ENCODE data around the gene PRMT3.
"Not testable (repeated sequence)": the region's sequence is repeated elsewhere in the genome, so short reads cannot be mapped to it uniquely, and the experiment has no call there.

The PRMT3 gene

GRCh38 chr11:20452585-20452984 lies 65.1 kb downstream of the PRMT3 start:
- Mint-ChIP-seq H3K4me1 (peaks cover 13% of the 10 kb centered on the region), H3K4me3 (no peak overlapping the region), H3K9me3 (no peaks in the 10 kb centered on the region), H3K27me3 (no peaks in the 10 kb centered on the region), H3K36me3 (peaks cover 12% of the 10 kb centered on the region), H3K27ac (no peak overlapping the region)
- DNase-seq = no peak
- CTCF ChIA-PET = no interaction called here

- peaks cover 14% of the 10 kb centered on the region for H3K36me3 Mint-ChIP-seq
- no peaks in the 10 kb centered on the region for H3K9me3 Mint-ChIP-seq
- peaks cover 13% of the 10 kb centered on the region for H3K4me1 Mint-ChIP-seq
- CTCF ChIA-PET = no interaction called here
- H3K27ac Mint-ChIP-seq = no peak overlapping the region
- DNase-seq = no peak
- H3K27me3 Mint-ChIP-seq = no peaks in the 10 kb centered on the region
- H3K4me3 Mint-ChIP-seq = no peak overlapping the region
Observed at GRCh38 chr11:20453657-20454316, 66.3 kb downstream of the PRMT3 start.

GRCh38 chr11:20457001-20457799 lies 69.7 kb downstream of the PRMT3 start:
- Mint-ChIP-seq H3K4me1 (no peaks in the 10 kb centered on the region), H3K4me3 (no peak overlapping the region), H3K36me3 (peaks cover 16% of the 10 kb centered on the region), H3K27me3 (no peaks in the 10 kb centered on the region), H3K27ac (no peak overlapping the region), H3K9me3 (no peaks in the 10 kb centered on the region)
- CTCF ChIA-PET = no interaction called here
- DNase-seq = no peak

DNA sequence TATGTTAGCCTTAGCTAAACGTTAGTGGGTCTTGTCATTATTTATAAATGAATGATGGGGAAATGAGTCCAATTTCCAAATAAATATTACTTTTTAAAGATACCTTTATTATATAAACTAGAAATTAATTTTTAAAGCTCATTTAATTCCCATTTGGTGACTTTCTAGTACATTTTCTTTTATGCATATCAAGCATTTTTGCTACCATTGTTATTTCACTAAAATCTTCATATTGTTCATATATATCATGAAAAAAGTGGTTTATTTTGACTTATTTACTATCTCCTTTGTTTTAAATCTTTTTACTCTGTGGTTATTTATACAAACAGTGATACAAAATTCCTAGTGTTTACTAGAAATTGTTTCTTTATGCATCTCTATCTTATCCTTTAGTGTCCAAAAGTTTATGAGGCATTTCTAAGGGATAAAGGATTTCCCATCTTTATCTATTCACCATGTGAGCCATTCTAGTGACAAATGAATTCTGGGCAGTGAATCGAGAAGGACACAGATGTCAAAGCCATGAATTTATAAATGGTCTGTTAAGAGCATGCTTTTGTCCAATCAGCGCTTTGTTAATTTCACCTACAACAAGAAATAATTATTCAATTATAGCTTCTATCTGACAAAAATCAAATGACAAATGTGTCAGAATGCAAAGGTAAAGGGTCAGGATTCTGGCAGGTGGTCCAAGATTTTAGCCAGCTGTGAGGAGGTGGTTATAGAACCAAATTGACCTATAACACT lies 70.6 kb downstream of the PRMT3 start:
- DNase-seq = no peak
- H3K36me3 Mint-ChIP-seq = peaks cover 11% of the 10 kb centered on the region
- no peak overlapping the region for H3K4me3 Mint-ChIP-seq
- no peaks in the 10 kb centered on the region for H3K4me1 Mint-ChIP-seq
- CTCF ChIA-PET = no interaction called here
- no peaks in the 10 kb centered on the region for H3K27me3 Mint-ChIP-seq
- no peaks in the 10 kb centered on the region for H3K9me3 Mint-ChIP-seq
- H3K27ac Mint-ChIP-seq = no peak overlapping the region

DNA sequence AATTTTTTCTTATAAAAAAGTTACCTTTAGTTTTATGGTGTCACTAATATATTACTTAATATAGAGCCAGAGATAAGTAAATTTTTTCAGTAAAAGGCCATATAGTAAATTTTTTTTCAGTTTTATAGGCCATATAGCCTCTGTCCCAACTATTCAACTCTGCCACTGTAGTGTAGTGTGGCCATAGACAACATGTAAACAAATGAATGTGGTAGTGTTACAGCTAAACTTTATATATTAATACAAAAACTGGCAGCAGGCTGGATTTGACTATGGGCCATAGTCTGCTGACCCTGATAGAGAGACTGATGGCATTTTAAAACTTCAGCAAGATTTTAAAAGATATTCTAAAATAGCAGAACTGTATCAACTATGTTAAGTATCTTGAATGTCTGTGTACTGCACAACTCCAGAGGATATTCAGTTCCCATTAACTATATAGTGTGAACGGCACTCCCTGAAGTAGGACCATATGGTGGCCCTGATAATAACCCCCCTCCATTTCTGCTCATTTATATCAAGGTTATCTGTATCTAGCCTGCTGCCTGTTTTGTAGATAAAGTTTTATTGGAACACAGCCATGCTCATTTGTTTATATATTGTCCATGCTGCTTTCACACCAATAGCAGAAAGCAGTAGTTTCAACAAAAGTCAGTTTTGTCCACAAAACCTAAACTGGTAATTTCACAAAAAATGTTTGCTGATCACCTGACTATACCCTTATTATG lies 71.6 kb downstream of the PRMT3 start:
- peaks cover 11% of the 10 kb centered on the region for H3K36me3 Mint-ChIP-seq
- H3K27me3 Mint-ChIP-seq = no peaks in the 10 kb centered on the region
- CTCF ChIA-PET = no interaction called here

DNA sequence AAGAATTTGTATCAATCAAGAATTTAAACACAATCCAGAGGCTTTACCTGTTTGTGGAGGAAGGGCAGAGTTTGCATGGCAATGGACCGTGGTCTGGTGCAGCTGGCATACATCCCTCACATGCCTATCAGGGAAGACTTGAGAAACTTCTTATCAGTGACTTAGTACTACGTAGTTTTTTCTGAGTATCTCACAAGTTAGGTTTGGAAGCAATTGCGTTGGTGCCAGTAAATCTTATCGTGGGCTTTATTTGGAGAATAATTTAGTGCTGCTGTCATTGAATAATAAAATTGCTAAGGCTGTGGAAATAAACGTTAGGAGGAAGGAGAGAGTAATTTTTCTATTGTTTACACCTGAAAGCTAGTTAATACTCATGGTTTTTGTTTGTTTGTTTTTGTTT lies 72.3 kb downstream of the PRMT3 start:
- Mint-ChIP-seq H3K4me1 (no peaks in the 10 kb centered on the region), H3K9me3 (no peaks in the 10 kb centered on the region), H3K27ac (no peak overlapping the region), H3K36me3 (peaks cover 15% of the 10 kb centered on the region), H3K27me3 (no peaks in the 10 kb centered on the region), H3K4me3 (no peak overlapping the region)
- CTCF ChIA-PET = no interaction called here
- no peak for DNase-seq

More for the DNA sequence above, 71.6 kb downstream of the PRMT3 start:
- H3K4me1 Mint-ChIP-seq = no peaks in the 10 kb centered on the region
- no peak for DNase-seq
- H3K9me3 Mint-ChIP-seq = no peaks in the 10 kb centered on the region
- no peak overlapping the region for H3K27ac Mint-ChIP-seq
- no peak overlapping the region for H3K4me3 Mint-ChIP-seq

GRCh38 chr11:20464518-20464917 lies 77.0 kb downstream of the PRMT3 start:
- Mint-ChIP-seq H3K36me3 (peaks cover 21% of the 10 kb centered on the region), H3K4me1 (peaks cover 5% of the 10 kb centered on the region)
- CTCF ChIA-PET = no interaction called here

GRCh38 chr11:20467487-20468185 lies 80.1 kb downstream of the PRMT3 start:
- no peak overlapping the region for H3K4me3 Mint-ChIP-seq
- peaks cover 5% of the 10 kb centered on the region for H3K4me1 Mint-ChIP-seq

More at GRCh38 chr11:20464518-20464917, 77.0 kb downstream of the PRMT3 start:
- H3K27me3 Mint-ChIP-seq = no peaks in the 10 kb centered on the region
- no peak for DNase-seq
- H3K4me3 Mint-ChIP-seq = no peak overlapping the region
- H3K27ac Mint-ChIP-seq = no peak overlapping the region
- no peaks in the 10 kb centered on the region for H3K9me3 Mint-ChIP-seq

DNA sequence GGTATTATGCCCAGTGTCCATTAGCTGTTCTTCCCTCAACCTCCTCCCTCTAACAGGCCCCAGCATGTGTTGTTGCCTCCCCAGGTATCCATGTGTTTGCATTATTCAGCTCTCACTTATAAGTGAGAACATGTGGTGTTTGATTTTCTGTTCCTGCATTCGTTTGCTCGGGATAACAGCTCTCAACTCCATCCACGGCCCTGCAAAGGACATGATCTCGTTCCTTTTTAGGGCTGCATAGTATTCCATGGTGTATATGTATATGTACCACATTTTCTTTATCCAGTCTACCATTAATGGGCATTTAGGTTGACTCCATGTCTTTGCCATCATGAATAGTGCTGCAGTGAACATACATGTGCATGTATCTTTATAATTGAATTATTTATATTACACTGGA lies 82.8 kb downstream of the PRMT3 start:
- no peak overlapping the region for H3K27ac Mint-ChIP-seq

More at GRCh38 chr11:20467487-20468185, 80.1 kb downstream of the PRMT3 start:
- DNase-seq = no peak
- H3K27ac Mint-ChIP-seq = no peak overlapping the region
- no peaks in the 10 kb centered on the region for H3K27me3 Mint-ChIP-seq
- peaks cover 37% of the 10 kb centered on the region for H3K36me3 Mint-ChIP-seq
- no peaks in the 10 kb centered on the region for H3K9me3 Mint-ChIP-seq
- CTCF ChIA-PET = no interaction called here

GRCh38 chr11:20471929-20472328 lies 84.4 kb downstream of the PRMT3 start:
- peaks cover 34% of the 10 kb centered on the region for H3K36me3 Mint-ChIP-seq
- H3K9me3 Mint-ChIP-seq, H3K4me3 Mint-ChIP-seq, H3K27me3 Mint-ChIP-seq, DNase-seq, CTCF ChIA-PET, H3K27ac Mint-ChIP-seq: not testable (repeated sequence)
- H3K4me1 Mint-ChIP-seq = peaks cover 12% of the 10 kb centered on the region

More for the DNA sequence above, 82.8 kb downstream of the PRMT3 start:
- no peak for DNase-seq
- no peak overlapping the region for H3K4me3 Mint-ChIP-seq
- peaks cover 12% of the 10 kb centered on the region for H3K4me1 Mint-ChIP-seq
- peaks cover 35% of the 10 kb centered on the region for H3K36me3 Mint-ChIP-seq
- no peaks in the 10 kb centered on the region for H3K9me3 Mint-ChIP-seq
- CTCF ChIA-PET = no interaction called here
- no peaks in the 10 kb centered on the region for H3K27me3 Mint-ChIP-seq

GRCh38 chr11:20474176-20474881 lies 86.8 kb downstream of the PRMT3 start:
- H3K4me1 Mint-ChIP-seq = peaks cover 20% of the 10 kb centered on the region
- H3K4me3 Mint-ChIP-seq = no peak overlapping the region
- H3K9me3 Mint-ChIP-seq = no peaks in the 10 kb centered on the region
- CTCF ChIA-PET = no interaction called here
- no peaks in the 10 kb centered on the region for H3K27me3 Mint-ChIP-seq
- no peak overlapping the region for H3K27ac Mint-ChIP-seq
- H3K36me3 Mint-ChIP-seq = peaks cover 29% of the 10 kb centered on the region
- DNase-seq = no peak

GRCh38 chr11:20474882-20475517 lies 87.5 kb downstream of the PRMT3 start:
- H3K36me3 Mint-ChIP-seq = peaks cover 29% of the 10 kb centered on the region

More at GRCh38 chr11:20474882-20475517, 87.5 kb downstream of the PRMT3 start:
- Mint-ChIP-seq H3K27ac (no peak overlapping the region), H3K4me3 (no peak overlapping the region), H3K9me3 (no peaks in the 10 kb centered on the region), H3K4me1 (peaks cover 20% of the 10 kb centered on the region), H3K27me3 (no peaks in the 10 kb centered on the region)
- CTCF ChIA-PET = no interaction called here
- no peak for DNase-seq

Data from activated naive CD4-positive, alpha-beta T cell treated with anti-CD3 and anti-CD28 coated beads, Interleukin-2, amount 10 ng/mL, durations not matched to agents 7 days and 5 days (primary cell).